HG02884 (cell line): Measurements from ENCODE around the gene SETD6.

ENCODE experiments used
- ATAC-seq: cut with Tn5 transposase; IDR thresholded peaks from one replicate; pipeline ENCODE4 v1.9.1; 2021; ENCODE audit warnings: mild to moderate bottlenecking, moderate library complexity; ENCODE audit not compliant: unreplicated experiment

The SETD6 gene

DNA sequence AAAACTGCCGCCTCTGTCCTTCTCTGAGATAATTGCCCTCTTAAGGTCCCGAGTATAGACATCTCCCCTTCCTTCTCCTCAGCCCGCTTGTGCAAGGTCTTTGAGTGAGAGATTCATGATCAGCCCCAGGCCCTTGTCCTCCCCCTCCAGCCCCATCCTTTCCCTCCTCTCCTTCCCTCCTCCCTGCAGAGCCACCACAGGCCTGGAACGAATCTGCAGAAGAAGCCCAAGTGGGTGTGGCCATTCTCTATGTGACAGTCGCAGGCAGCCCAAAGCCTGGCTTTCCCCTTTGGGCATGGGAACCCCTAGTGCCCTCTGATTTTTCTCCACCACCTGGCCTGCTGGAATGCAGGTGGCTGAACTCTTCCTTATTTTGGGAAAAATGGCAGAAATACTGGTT is 22.6 kb upstream of the SETD6 start:
- ATAC-seq = no peak

DNA sequence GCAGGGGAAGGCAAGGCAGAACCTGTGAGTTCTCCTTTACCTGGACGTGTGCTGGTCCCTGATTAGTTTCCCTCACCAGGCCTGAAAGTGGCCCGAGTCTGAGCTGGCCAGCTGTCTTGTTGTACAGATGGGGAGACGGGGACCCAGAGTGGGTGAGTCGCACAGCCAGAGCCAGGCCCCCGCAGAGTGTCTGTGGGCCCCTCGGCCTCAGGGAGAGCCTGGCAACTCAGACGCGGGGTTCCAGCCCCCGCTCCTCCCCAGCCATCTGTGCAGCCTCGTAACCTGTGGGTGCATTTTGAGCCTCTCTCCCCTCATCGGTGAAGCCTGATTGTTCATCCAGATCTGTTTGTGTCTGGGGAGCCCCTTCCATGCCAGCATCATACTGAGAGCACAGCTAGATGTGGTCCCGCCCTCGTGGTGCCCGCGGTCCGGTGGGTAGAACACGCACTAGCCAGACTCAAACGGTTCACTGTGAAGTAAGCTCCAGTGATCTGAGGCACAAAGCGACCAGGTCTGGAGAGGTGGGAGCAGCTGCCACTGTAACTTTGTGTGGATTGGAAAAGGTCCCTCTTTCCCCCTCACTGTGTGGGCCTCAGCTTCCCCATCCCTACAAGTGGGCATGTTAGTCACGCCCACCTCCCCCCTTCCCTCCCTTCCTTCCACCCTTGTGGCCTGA is 21.4 kb upstream of the SETD6 start:
- no peak for ATAC-seq

- peak; percentile 64 for ATAC-seq
Measured at GRCh38 chr16:58494981-58495520, 20.3 kb upstream of the SETD6 start.

DNA sequence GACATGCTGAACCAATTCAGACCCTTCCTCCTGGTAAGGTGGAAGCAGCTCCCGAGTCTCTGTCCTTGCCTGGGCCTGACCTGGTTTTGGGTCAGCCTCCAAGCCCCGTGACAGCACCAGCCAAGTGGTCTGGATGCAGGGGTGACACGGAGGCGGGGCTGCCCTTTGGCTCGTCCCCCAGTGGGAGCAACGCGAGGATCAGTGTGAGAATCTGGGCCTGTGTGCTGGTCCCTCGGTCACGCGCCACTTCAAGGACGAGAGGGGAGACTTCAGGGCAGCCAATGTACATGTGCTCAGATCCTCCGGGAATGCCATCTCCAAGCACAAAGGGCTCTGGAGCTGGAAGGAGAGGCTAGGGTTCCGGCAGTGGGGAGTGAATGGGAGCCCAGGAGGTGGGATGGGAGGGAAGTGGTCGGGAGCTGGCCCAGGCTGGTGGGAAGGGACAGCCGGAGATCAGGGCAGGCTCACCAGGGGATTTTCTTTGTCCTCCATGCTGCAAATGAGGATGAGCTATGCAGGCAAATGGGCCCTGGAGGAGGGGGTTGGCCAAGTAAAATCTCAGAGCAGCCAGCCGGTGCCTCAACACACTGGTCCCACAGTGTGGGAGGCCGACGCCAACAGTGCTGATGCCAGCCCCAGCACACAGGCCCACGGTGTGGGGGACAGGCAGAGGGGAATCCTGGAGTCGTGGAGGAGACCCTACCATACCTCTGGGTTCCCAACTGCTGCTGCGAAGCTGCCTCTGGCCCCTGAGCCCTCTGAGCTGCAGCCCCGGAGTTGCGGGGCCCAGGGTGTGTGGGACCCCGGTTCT is 19.6 kb upstream of the SETD6 start:
- ATAC-seq = no peak

DNA sequence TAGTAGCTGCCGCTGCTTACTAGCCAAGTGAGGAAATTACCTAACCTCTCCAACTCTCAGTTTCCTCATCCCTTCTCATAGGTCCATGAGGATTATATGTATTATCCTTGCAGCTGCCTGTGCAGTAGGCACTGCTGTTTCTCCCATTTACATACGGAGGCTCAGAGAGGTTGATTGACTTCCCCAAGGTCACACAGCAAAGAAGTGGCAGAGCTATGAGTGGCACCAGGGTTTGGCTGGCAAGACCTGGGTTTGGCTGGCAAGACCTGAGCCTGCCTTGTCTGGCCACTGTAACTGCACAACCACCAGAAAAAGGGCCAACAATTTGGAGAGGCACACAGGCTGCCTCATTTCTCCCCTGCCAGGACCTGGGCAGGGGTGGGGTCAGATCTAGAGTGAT is 17.8 kb upstream of the SETD6 start:
- ATAC-seq = no peak

GRCh38 chr16:58497935-58498334 is 17.4 kb upstream of the SETD6 start:
- no peak for ATAC-seq

DNA sequence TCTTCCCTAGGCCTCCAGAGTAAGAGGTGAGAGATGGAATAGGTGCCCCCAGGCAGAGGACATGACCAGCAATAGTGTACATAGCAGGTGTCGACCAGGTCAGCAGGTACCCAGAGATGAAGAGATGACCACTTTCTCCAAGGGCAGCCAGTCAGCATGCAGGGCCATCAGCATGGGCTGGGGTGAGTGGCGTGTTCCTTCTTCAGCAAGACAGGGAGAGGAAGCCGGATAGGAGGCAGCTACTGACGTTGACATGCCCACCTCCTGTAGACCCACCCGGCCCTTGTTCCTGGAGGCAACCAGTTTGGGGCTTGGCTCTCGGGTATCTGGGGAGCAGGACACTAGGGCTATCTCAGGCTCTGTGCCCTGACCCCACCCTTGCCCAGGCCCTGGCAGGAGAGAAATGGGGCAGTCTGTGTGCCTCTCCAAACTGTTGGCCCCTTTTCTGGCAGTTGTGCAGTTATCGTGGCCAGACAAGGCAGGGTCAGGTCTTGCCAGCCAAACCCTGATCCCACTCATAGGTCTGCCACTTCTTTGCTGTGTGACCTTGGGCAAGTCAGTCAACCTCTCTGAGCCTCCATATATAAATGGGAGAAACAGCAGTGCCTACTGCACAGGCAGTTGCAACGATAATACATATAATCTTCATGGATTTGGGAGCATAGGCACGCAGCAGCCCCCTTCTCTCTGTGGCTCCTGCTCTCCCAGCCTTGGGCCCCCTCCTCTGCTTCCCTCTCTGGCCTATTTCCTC is 16.8 kb upstream of the SETD6 start:
- no peak for ATAC-seq

DNA sequence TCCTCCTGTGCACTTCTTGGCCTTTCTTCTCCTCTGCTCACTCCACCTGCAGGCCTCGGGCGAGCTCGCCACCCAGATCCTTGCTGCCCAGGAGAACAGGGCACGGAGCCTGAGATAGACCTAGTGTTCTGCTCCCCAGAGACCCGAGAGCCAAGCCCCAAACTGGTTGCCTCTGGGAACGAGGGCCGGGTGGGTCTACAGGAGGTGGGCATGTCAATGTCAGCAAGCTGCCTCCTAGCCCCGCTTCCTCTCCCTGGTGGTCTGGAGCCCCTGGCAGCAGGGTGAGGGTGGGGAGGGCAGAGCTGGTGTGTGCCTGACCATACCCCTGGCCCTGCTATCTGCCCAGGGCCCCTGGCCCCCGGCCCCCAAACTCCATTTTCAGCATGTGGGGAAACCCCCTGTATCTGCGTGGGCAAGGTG is 16.2 kb upstream of the SETD6 start:
- ATAC-seq = no peak

DNA sequence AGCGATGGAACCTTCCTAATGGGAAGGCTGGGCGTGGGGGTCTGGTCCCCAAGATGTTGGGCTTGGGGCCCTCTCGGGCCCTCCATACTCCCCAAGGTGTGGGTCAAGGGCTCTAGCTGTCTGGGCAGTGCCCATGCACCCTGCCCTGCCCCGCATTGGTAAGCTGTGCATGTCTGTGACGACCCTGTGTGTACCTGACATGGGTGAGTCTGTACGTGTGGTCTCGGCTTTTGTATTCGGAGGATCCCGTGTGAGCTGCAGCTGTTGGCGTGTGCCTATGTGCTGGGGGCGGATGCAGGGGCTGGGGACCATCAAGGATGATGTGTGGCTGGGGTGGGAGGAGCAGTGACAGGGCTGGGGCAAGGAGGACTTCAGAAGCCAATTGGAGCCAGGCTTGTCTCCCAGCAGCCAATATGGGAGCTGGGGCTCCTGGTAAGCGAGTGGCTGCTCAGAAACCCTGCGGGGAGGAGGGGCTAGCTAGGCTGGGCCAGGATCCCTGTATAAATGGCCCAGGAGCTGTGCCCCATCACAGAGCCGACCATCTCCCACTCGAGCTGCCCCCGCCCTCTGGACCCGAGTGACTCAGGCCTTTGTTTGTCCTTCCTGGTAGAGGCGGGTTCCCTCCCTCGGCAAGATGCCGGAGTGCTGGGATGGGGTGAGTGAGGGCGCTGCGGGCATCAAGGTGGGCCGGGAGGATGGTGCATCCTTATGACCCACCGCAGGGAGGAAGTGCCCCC is 15.5 kb upstream of the SETD6 start, which contains the start of gene NDRG4:
TSS of gene NDRG4 (plus strand) at position 529 of the 737 bp plus-strand sequence. CDS start at position 635, 106 bp downstream.
- ATAC-seq = peak; percentile 67

GRCh38 chr16:58500430-58501241 is 14.7 kb upstream of the SETD6 start:
- ATAC-seq = no peak

DNA sequence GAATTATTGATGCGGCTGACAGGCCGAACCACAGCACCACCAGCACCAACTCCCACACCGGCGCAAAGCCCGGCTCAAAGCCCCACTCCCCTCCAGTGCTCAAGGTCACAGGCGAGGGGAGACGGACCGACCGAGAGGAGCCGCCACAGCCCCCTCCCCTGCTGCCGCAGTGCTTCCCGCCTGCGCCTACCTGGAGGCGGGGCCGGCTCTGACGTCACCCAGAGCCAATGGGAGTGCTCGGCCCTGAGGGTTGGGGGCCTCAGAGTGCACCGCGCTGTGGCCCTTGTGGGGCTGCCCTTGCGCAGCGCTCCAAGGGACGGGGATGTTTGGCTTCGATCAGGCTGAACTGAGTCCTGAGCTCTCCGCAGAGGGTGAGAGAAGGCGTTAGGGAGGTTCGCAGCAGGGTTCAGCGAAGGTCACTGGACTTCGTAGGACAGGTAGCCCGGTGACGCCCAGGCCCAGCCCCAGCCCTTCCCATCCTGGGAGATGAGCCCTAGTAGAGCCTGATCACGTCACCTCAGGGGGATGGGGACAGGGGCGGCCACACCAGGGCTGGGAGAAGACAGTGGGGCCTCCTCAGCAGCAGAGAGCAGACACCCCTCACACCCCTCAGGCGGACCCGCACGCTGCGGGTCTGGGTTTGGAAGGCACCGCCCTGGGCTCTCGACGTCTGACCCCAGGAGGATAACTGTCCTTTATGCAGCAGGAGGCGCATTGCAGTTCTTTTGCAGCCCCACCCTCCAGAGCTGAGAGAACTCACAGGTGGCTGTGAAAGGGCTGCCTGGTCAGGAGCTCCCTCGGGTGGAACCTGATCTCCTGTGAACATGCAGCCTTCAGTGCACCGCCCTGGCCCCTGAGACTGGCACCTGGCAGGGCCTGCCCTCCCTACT is 13.8 kb upstream of the SETD6 start:
- no peak for ATAC-seq

- ATAC-seq = no peak
Measured at GRCh38 chr16:58502217-58502921, 12.9 kb upstream of the SETD6 start.

DNA sequence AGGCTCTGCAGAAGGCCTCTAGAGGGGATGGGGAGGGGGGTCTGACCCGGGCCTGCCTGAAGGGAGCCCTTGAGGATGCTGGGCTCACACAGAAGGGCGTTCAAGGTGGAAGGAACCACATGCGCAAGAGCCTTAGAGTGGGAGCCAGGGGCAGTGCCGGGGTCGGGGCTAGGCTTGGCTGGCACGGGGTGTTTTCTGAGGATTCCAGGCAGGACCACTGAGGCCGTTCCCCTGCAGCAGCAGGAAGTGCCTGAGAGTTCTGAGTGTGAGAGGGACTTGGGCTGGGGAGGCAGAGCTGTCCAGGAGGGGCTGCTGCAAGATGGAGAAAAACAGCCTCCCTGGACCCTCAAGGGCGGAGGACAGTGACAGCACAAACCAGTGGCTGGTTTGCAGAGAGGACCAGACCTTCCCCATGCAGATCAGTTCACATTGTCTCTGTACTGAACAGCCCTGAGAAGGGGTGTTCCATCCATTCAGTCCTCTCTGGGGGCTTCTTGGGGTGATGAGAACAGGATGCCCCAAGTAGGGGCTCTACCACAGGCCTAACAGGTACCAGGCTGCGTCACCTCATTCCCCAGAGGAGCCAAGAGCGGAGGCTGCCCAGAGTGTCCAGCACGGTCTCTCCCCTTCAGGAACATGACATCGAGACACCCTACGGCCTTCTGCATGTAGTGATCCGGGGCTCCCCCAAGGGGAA is 12.0 kb upstream of the SETD6 start:
- no peak for ATAC-seq

DNA sequence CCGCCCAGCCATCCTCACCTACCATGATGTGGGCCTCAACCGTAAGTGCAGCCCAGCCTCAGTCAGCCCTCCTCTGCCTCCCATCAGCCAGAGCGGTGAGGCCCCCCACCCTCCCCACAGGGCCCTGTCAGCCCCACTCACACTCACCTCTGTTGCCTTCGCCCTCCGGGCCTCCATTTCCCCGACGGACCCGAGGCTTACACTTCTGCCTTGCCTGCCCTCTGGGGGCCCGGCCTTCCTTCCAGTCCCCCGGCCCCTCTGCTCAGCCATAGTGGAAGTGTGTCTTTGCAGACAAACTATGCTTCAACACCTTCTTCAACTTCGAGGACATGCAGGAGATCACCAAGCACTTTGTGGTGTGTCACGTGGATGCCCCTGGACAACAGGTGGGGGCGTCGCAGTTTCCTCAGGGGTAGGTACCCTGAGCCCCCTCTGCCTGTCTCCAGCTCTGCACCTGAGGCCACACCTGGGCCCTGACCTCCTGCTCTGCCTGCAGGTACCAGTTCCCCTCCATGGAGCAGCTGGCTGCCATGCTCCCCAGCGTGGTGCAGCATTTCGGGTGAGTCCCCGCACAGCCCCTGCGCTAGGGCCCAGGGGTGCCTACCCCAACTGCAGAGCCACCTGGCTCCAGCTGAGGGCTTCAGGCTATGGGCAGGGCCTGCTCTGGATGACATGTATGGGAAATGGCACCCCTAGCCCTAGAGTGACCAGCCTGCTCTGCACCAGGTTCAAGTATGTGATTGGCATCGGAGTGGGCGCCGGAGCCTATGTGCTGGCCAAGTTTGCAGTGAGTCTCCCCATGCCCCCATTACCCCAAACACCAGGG is 11.2 kb upstream of the SETD6 start:
- ATAC-seq = no peak

DNA sequence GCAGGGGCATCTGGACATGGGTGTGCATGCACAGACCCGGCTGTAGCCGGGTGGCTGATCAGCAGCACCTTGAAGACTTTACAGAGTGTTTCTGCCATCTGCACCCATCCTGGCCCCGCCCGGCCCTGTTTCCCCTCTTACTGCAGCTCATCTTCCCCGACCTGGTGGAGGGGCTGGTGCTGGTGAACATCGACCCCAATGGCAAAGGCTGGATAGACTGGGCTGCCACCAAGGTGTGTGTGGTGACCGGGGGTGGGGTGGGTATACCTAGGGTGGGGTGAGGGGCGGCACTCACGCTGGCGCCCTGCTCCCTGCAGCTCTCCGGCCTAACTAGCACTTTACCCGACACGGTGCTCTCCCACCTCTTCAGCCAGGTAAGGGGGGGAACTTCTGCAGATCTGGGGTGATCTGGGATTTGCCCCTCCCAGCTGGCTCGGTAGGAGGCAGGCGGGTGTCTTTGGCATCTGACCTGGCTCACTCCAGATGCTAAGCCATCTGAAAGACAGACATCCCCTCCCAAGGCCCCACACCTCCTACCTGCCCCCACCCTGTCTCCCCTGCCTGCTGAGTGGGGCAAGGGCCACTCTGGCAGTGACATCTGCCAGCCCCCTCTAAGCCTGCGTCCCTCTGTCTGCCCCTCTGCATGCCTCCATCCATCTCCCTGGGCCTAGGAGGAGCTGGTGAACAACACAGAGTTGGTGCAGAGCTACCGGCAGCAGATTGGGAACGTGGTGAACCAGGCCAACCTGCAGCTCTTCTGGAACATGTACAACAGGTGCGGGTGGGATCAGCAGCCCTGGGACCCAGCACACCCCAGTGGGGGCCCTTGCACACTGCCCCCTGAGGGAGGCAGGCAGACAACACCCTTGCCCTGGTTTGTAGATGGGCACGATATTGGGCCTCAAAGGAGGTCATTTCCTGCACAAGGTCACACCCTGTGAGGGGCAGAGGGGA is 8.8 kb upstream of the SETD6 start:
- ATAC-seq = no peak
